HEK293T (cell line): ENCODE measurements around the gene GNB2.

Source experiments
- ARNT ChIP-seq: fragments of 450-650 bp; IDR thresholded peaks from 2 replicates; pipeline ENCODE4 v1.6.1; 2017; ENCODE audit warnings: mild to moderate bottlenecking
- BHLHE40 ChIP-seq: fragments of 450-650 bp; IDR thresholded peaks from 2 replicates; pipeline ENCODE4 v1.6.1; 2016; ENCODE audit warnings: mild to moderate bottlenecking, moderate library complexity, borderline replicate concordance
- FOXA1 ChIP-seq: fragments of 450-650 bp; IDR thresholded peaks from 2 replicates; pipeline ENCODE4 v1.6.1; 2016; ENCODE audit warnings: mild to moderate bottlenecking
- FOXM1 ChIP-seq: fragments of 450-650 bp; IDR thresholded peaks from 2 replicates; pipeline ENCODE4 v1.6.1; 2017; ENCODE audit warnings: mild to moderate bottlenecking, borderline replicate concordance
- L3MBTL2 ChIP-seq: fragments of 450-650 bp; conservative IDR thresholded peaks from 2 replicates; pipeline ENCODE4 v1.6.1; 2016; ENCODE audit warnings: mild to moderate bottlenecking
- NFRKB ChIP-seq: fragments of 450-650 bp; IDR thresholded peaks from 2 replicates; pipeline ENCODE4 v1.6.1; 2016; ENCODE audit warnings: mild to moderate bottlenecking, moderate library complexity
- SP1 ChIP-seq: fragments of 450-650 bp; IDR thresholded peaks from 2 replicates; pipeline ENCODE4 v1.6.1; 2017
- SUZ12 ChIP-seq: fragments of 450-650 bp; IDR thresholded peaks from 2 replicates; pipeline ENCODE4 v1.6.1; 2016; ENCODE audit warnings: mild to moderate bottlenecking
- TARDBP ChIP-seq: fragments of 450-650 bp; IDR thresholded peaks from 2 replicates; pipeline ENCODE4 v1.6.1; 2016
- TF ChIP-seq, protein P1 (sequence below): fragments of 450-650 bp; IDR thresholded peaks from 2 replicates; pipeline ENCODE4 v1.6.1; 2016

DNA sequence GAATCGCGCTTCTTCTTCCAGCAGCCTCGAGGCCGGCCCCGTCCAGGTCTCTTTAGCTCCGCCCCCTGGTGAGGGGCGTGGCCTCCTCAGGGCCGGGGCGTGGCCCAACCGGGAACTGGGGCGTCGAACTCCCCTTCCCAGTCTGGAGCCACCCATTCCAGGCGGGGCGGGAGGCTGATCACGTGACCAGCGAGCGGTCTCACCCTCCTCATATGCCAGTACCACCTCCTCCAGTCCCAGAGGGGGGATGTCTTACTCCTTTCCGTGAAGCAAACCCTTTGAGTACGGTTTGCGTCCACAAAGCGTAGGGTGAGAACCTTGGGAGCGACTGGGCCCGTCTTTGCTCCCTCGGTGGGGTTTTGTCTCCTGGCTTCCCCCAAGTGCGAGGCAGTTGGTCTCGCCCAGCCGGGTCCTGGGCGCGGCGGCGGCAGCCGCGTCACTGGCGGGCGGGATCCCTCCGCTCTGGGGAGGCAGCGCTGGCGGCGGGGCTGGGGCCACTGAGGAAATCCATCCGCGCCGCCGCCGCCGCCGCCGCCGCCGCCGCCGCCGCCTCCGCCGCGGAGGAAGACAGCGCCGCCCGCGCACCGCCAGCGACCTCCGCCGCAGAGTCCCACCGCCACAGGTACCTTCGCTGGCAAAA, at the start of gene GNB2:
- no peak for TF ChIP-seq FOXA1
- no peak for TF ChIP-seq SUZ12
- peak; percentile 62 for TF ChIP-seq L3MBTL2
- TF ChIP-seq NFRKB, result no peak
- TF ChIP-seq BHLHE40, result peak; percentile 88
- peak; percentile 52; the same call in 1 of the 2 replicates for TF ChIP-seq FOXM1
- no peak for TF ChIP-seq TARDBP
- TF ChIP-seq ARNT, result peak; percentile 60; the same call in 1 of the 2 replicates
- TF ChIP-seq SP1, result 0 out of 2 replicates have a peak, but pooled peaks have one; percentile 38
- TF ChIP-seq, protein P1, sequence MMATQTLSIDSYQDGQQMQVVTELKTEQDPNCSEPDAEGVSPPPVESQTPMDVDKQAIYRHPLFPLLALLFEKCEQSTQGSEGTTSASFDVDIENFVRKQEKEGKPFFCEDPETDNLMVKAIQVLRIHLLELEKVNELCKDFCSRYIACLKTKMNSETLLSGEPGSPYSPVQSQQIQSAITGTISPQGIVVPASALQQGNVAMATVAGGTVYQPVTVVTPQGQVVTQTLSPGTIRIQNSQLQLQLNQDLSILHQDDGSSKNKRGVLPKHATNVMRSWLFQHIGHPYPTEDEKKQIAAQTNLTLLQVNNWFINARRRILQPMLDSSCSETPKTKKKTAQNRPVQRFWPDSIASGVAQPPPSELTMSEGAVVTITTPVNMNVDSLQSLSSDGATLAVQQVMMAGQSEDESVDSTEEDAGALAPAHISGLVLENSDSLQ, result no peak
